ENCODE data around the gene ZFAND3. TPM values are rescaled to one million over a fixed set of nuclear protein-coding genes. Genes with fewer than 3 reads are reported as not detected.

Gene ZFAND3
- total RNA-seq, 1 donor from 2014 or later = 66.9 TPM

DNA sequence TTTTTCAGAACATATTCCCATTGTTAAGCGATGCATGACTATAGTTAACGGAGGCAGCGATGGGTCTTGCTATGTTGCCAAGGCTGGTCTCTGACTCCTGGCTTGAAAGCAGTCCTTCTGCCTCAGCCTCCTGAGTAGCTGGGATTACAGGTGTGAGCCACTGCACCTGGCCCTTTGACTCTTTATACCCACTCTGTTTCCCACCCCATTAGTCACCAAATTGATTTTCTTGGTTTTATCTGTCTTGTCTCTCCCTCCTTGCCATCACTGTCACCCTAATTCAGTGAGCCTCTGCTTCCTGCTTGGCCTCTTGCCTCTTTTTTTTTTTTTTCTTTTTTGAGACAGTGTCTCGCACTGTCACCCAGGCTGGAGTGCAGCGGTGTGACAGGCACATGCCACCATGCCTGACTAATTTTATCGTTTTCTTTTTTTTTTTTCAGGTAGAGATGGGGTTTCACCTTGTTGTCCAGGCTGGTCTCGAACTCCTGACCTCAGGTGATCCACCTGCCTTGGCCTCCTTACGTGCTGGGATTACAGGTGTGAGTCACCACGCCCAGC, 31.3 kb downstream of the ZFAND3 start:
- H3K4me1 Mint-ChIP-seq (ENCODE audit: unreplicated experiment) = peaks cover 13% of the 10 kb centered on the region
- H3K9me3 Mint-ChIP-seq = no peaks in the 10 kb centered on the region
- H3K27ac Mint-ChIP-seq = no peak overlapping the region
- H3K36me3 Mint-ChIP-seq = no peaks in the 10 kb centered on the region
- TF ChIP-seq, protein P1, sequence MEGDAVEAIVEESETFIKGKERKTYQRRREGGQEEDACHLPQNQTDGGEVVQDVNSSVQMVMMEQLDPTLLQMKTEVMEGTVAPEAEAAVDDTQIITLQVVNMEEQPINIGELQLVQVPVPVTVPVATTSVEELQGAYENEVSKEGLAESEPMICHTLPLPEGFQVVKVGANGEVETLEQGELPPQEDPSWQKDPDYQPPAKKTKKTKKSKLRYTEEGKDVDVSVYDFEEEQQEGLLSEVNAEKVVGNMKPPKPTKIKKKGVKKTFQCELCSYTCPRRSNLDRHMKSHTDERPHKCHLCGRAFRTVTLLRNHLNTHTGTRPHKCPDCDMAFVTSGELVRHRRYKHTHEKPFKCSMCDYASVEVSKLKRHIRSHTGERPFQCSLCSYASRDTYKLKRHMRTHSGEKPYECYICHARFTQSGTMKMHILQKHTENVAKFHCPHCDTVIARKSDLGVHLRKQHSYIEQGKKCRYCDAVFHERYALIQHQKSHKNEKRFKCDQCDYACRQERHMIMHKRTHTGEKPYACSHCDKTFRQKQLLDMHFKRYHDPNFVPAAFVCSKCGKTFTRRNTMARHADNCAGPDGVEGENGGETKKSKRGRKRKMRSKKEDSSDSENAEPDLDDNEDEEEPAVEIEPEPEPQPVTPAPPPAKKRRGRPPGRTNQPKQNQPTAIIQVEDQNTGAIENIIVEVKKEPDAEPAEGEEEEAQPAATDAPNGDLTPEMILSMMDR (conservative IDR thresholded peaks at IDR 0.05) = no peak
- no peaks in the 10 kb centered on the region for H3K27me3 Mint-ChIP-seq
- DNase-seq (ENCODE audit: extremely low spot score, unreplicated experiment) = no peak
- no peak overlapping the region for H3K4me3 Mint-ChIP-seq

DNA sequence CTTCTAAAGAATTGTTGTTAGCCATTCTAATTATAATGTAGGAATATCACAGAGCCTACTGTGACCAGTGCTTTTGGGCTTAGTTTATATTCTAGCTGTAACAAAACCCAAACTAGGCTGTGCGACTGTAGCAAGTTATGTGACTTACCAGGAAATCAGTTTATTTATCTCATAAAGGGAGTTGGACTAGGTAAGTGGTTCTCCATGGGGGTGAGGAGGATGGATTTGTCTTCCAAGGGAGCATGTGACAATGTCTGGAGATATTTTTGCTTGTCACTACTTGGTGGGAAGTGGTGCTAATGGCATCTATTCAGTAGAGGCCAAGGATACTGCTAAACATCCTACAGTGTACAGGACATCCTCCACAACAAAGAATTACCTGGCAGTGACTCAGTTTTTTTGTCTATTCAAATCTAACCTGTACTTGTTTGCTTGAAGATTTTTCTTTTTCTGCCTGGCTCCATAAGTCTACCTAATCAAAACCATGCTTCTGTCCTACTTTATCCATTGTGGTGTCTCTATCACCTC, 32.5 kb downstream of the ZFAND3 start:
- Mint-ChIP-seq H3K36me3 (no peaks in the 10 kb centered on the region), H3K9me3 (no peaks in the 10 kb centered on the region), H3K4me3 (no peak overlapping the region), H3K4me1 (ENCODE audit: unreplicated experiment) (peaks cover 9% of the 10 kb centered on the region), H3K27me3 (no peaks in the 10 kb centered on the region), H3K27ac (no peak overlapping the region)
- DNase-seq (ENCODE audit: extremely low spot score, unreplicated experiment) = no peak
- TF ChIP-seq, protein P1 (conservative IDR thresholded peaks at IDR 0.05) = no peak

DNA sequence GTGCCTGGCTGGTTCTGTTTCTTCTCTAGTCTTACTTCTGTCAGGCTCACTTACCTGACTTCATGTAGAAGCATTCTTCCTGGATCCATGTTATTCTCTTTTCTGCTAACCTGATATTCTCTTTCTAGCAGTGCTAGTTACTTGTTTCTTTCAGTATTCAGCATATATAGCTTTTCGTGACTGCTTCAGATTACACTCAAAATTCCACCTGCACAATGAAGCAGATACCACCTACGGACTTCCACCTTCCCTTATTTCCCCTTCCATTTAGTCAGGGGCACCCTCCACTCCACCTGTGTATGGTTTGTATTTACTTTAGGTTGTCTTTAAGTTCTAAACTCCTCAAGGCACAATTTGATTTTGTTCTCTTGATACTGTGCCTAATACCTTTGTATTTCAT, 36.8 kb downstream of the ZFAND3 start:
- Mint-ChIP-seq H3K4me1 (ENCODE audit: unreplicated experiment) (peaks cover 14% of the 10 kb centered on the region), H3K27ac (no peak overlapping the region), H3K4me3 (no peak overlapping the region), H3K36me3 (no peaks in the 10 kb centered on the region), H3K27me3 (no peaks in the 10 kb centered on the region), H3K9me3 (no peaks in the 10 kb centered on the region)
- DNase-seq (ENCODE audit: extremely low spot score, unreplicated experiment) = no peak
- TF ChIP-seq, protein P1 (conservative IDR thresholded peaks at IDR 0.05) = no peak

DNA sequence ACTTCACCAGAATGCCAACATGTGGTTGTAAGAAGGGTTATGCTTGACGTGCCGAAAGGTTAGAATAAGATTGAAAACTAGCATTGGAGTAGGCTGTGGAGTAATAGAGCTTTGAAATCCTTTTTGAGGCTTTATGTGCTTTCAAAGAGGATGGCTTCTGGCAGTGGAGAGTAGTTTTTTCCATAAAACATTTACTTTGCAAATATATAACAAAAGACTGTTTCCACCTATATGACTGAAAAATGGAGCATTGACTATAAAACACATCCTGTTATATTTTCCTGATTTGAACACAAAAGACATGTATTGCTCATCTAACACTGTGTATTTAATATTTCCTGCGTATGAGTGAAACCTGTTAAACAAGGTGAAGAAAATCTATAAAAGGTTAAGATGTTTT, 38.8 kb downstream of the ZFAND3 start:
- H3K27me3 Mint-ChIP-seq = no peaks in the 10 kb centered on the region
- TF ChIP-seq, protein P1 (conservative IDR thresholded peaks at IDR 0.05) = no peak
- peaks cover 14% of the 10 kb centered on the region for H3K4me1 Mint-ChIP-seq (ENCODE audit: unreplicated experiment)
- no peak overlapping the region for H3K4me3 Mint-ChIP-seq
- H3K36me3 Mint-ChIP-seq = no peaks in the 10 kb centered on the region
- no peaks in the 10 kb centered on the region for H3K9me3 Mint-ChIP-seq
- no peak overlapping the region for H3K27ac Mint-ChIP-seq
- no peak for DNase-seq (ENCODE audit: extremely low spot score, unreplicated experiment)

DNA sequence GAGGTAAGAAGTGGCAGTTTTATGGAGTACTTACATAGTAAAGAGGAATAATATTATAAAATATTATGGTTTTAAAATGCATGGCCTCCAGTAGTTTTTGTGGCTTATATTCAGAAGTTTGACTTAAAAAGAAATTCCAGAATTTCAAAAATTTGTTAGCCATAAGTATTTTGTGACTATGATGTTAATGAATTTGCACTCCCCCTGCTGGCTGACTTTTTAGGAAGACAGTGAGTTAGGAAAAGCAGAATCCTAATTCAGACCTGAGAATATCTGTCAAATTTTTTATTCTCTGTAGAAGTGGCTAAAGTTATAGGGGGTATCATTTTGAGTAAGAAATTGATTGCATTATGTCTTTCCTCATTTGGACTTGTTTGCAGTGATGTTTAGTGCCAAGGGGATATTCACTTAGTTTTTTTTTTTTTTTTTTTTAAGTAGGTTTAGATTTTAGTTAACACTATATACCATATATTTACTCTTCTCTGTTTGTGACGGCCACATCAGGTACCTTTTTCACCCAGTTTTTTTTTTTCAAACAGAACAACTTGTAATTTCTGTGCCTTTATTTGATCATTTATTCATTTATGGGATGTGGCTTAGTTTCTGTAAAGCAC, 40.8 kb downstream of the ZFAND3 start:
- Mint-ChIP-seq H3K36me3 (no peaks in the 10 kb centered on the region), H3K9me3 (no peaks in the 10 kb centered on the region), H3K4me3 (no peak overlapping the region), H3K27me3 (no peaks in the 10 kb centered on the region), H3K4me1 (ENCODE audit: unreplicated experiment) (peaks cover 14% of the 10 kb centered on the region), H3K27ac (no peak overlapping the region)
- TF ChIP-seq, protein P1 (conservative IDR thresholded peaks at IDR 0.05) = peak; percentile 82
- DNase-seq (ENCODE audit: extremely low spot score, unreplicated experiment) = no peak

Measured in type B pancreatic cell (in vitro differentiated cells).